ENCODE data around the gene ICAM2.

DNA sequence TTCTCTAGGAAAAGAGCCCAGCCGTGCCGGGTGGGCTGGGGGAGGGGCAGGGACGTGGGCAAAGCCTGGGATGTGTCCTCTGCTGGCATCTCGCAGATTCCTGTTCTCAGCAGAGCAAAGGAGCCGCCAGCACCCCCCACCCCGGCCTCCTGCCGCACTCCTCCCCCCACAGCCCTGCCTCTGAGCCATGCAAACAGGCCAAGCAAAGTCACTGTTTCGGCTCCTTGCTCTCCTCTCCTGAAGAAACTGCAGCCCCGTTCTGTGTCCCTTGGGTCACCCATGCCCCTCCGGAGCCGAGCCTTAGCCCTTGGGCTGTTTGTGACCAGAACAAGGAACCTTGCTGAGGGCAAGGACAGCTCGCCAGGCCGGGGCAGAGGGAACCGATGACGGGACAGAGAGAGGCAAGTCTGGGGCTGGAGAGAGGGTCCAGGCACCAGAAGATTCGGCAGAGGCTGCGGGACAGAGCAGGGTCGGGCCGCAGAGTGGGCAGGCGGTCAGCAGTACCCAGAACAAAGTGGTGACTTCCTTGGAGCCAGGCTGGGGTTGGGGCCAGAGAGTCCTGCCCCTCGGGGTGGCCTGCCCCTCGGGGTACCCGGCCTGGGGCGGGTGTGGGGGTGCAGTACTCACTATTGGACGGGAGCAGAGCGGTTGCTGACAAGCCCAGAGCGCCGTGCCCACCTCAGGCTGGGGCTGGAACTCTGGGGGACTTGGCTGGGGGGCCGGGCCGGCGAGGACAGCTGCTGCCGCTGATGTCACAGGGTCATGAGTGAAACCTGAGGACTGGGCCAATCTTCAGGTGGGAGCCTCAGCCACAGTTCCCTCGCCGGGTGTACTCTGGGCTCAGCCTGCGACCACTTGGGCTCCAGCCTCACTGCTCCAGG is 31.5 kb downstream of the ICAM2 start:
- TF ChIP-seq EZH2 (IDR thresholded peaks at IDR 0.05; ENCODE audit: insufficient read depth, poor library complexity, severe bottlenecking) = no peak
- no peak for TF ChIP-seq EZH2phosphoT487 (IDR thresholded peaks at IDR 0.05; ENCODE audit: insufficient read depth, low read depth)
